Measurements from ENCODE around the gene PIGV. TPM values are rescaled to one million over a fixed set of nuclear protein-coding genes. Genes with fewer than 3 reads are reported as not detected.
"Not testable (repeated sequence)": the region's sequence is repeated elsewhere in the genome, so short reads cannot be mapped to it uniquely, and the experiment has no call there.

The PIGV gene
- total RNA-seq, 1 experiment from 2014 or later: 7.5 TPM

- H3K36me3 Mint-ChIP-seq (ENCODE audit: insufficient read depth in 1 of 3, low read depth in 3 of 3): peaks cover 9 to 51% (median 23%) of the 10 kb centered on the region in 3 experiments; a peak in 6 of 7 replicates
- H2BK12ac ChIP-seq (ENCODE audit: insufficient read length, low read depth, low read length): no peak overlapping the region
- no peak overlapping the region for H3K27ac ChIP-seq (ENCODE audit: insufficient read length, low read depth, low read length)
- no peak overlapping the region for H2AFZ ChIP-seq (ENCODE audit: low read length)
- H3K4ac ChIP-seq (ENCODE audit: low read depth, low read length): no peak overlapping the region
- no peak overlapping the region for H2AK5ac ChIP-seq (ENCODE audit: insufficient read length, low read length)
- no peak for DNase-seq
- no peak overlapping the region for H3K4me3 Mint-ChIP-seq
- H3K18ac ChIP-seq (ENCODE audit: insufficient read length, low read depth, low read length): no peak overlapping the region
- no peak overlapping the region for H3K14ac ChIP-seq (ENCODE audit: insufficient read depth, low read length)
- no peaks in the 10 kb centered on the region for H3K79me2 ChIP-seq (ENCODE audit: insufficient read depth, low read length)
- no peaks in the 10 kb centered on the region for H4K20me1 ChIP-seq (ENCODE audit: control insufficient read depth, insufficient read depth, insufficient read length)
- H3K4me1 ChIP-seq (ENCODE audit: insufficient read depth, low read length): no peaks in the 10 kb centered on the region
- no peak overlapping the region for H3K23ac ChIP-seq (ENCODE audit: insufficient read length, low read depth, low read length)
- no peaks in the 10 kb centered on the region for H3K79me1 ChIP-seq (ENCODE audit: insufficient read depth, low read depth, low read length, poor library complexity, severe bottlenecking)
- no peaks in the 10 kb centered on the region for H3K27me3 Mint-ChIP-seq (ENCODE audit: low read depth)
- no peak overlapping the region for H2BK20ac ChIP-seq (ENCODE audit: low read depth, low read length, poor library complexity, severe bottlenecking)
- no peak overlapping the region for H4K5ac ChIP-seq (ENCODE audit: insufficient read length, low read depth, low read length)
- no peaks in the 10 kb centered on the region for H3K23me2 ChIP-seq (ENCODE audit: insufficient read length, low read depth, low read length, poor library complexity, severe bottlenecking)
- no peak overlapping the region for H4K8ac ChIP-seq (replicated peaks; ENCODE audit: insufficient read length, low read depth, low read length)
- no peak overlapping the region for H2BK120ac ChIP-seq (ENCODE audit: low read depth, low read length, poor library complexity, severe bottlenecking)
- no peak overlapping the region for H3K9ac ChIP-seq (ENCODE audit: extremely low read depth, insufficient read length, low read length)
- no peak overlapping the region for H2BK15ac ChIP-seq (ENCODE audit: low read depth, low read length)
- H3K56ac ChIP-seq (ENCODE audit: insufficient read length, low read depth, low read length): no peak overlapping the region
- H3K4me1 Mint-ChIP-seq: no peaks in the 10 kb centered on the region
- no peak overlapping the region for H4K91ac ChIP-seq (ENCODE audit: insufficient read length, low read depth, low read length)
- TF ChIP-seq, protein P1, sequence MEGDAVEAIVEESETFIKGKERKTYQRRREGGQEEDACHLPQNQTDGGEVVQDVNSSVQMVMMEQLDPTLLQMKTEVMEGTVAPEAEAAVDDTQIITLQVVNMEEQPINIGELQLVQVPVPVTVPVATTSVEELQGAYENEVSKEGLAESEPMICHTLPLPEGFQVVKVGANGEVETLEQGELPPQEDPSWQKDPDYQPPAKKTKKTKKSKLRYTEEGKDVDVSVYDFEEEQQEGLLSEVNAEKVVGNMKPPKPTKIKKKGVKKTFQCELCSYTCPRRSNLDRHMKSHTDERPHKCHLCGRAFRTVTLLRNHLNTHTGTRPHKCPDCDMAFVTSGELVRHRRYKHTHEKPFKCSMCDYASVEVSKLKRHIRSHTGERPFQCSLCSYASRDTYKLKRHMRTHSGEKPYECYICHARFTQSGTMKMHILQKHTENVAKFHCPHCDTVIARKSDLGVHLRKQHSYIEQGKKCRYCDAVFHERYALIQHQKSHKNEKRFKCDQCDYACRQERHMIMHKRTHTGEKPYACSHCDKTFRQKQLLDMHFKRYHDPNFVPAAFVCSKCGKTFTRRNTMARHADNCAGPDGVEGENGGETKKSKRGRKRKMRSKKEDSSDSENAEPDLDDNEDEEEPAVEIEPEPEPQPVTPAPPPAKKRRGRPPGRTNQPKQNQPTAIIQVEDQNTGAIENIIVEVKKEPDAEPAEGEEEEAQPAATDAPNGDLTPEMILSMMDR (conservative IDR thresholded peaks at IDR 0.05): no peak
- H3K9me3 Mint-ChIP-seq: no peaks in the 10 kb centered on the region
- no peaks in the 10 kb centered on the region for H3K9me3 ChIP-seq (ENCODE audit: control insufficient read depth, low read depth, low read length)
- WGBS (ENCODE audit: extremely low coverage, insufficient read length, low lambda C conversion rate): no CpG with 5 or more reads among the region's 13 CpGs
- H3K27ac Mint-ChIP-seq: no peak overlapping the region
- H3K4me2 ChIP-seq (ENCODE audit: insufficient read depth, insufficient read length, low read length): no peak overlapping the region
- H3K27me3 ChIP-seq (ENCODE audit: insufficient read depth, low read length): no peaks in the 10 kb centered on the region
- H2BK5ac ChIP-seq (ENCODE audit: insufficient read length, low read length): no peak overlapping the region
- no peak overlapping the region for H3T11ph ChIP-seq (ENCODE audit: low read length)
Measured at GRCh38 chr1:26844424-26845196, 56.9 kb downstream of the PIGV start.

DNA sequence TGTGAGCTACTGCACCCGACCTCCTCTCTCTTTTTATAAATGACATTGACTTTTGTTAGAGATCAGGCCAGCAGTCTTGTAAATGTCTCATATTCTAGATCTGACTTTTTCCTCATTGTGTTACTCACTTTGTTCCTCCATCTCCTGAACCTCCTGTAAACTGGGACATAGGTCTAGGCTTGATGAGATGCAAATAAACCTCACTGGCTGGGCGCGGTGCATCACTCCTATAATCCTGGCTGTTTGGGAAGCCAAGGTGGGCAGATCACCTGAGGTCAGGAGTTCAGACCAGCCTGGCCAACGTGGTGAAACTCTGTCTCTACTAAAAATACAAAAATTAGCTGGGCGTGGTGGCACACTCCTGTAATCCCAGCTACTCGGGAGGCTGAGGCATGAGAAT, 60.1 kb downstream of the PIGV start:
- H2AK5ac ChIP-seq (ENCODE audit: insufficient read length, low read length); H3K56ac ChIP-seq (ENCODE audit: insufficient read length, low read depth, low read length); H3K27me3 Mint-ChIP-seq (ENCODE audit: low read depth); H3K4me2 ChIP-seq (ENCODE audit: insufficient read depth, insufficient read length, low read length); H3K9ac ChIP-seq (ENCODE audit: extremely low read depth, insufficient read length, low read length); H3K18ac ChIP-seq (ENCODE audit: insufficient read length, low read depth, low read length); H3K23ac ChIP-seq (ENCODE audit: insufficient read length, low read depth, low read length); H3K27ac ChIP-seq (ENCODE audit: insufficient read length, low read depth, low read length); H2BK15ac ChIP-seq (ENCODE audit: low read depth, low read length); H3K4me1 Mint-ChIP-seq; H4K91ac ChIP-seq (ENCODE audit: insufficient read length, low read depth, low read length); H3K23me2 ChIP-seq (ENCODE audit: insufficient read length, low read depth, low read length, poor library complexity, severe bottlenecking); H3K79me1 ChIP-seq (ENCODE audit: insufficient read depth, low read depth, low read length, poor library complexity, severe bottlenecking); H4K20me1 ChIP-seq (ENCODE audit: control insufficient read depth, insufficient read depth, insufficient read length); H3K14ac ChIP-seq (ENCODE audit: insufficient read depth, low read length); H3K4me3 Mint-ChIP-seq; H3K79me2 ChIP-seq (ENCODE audit: insufficient read depth, low read length); H4K8ac ChIP-seq (replicated peaks; ENCODE audit: insufficient read length, low read depth, low read length); H2BK12ac ChIP-seq (ENCODE audit: insufficient read length, low read depth, low read length); H3K9me3 Mint-ChIP-seq; H3K9me3 ChIP-seq (ENCODE audit: control insufficient read depth, low read depth, low read length); H2BK120ac ChIP-seq (ENCODE audit: low read depth, low read length, poor library complexity, severe bottlenecking); H3K4ac ChIP-seq (ENCODE audit: low read depth, low read length); H2BK5ac ChIP-seq (ENCODE audit: insufficient read length, low read length); H3K27me3 ChIP-seq (ENCODE audit: insufficient read depth, low read length); DNase-seq; H2AFZ ChIP-seq (ENCODE audit: low read length); H3T11ph ChIP-seq (ENCODE audit: low read length); H3K27ac Mint-ChIP-seq; H2BK20ac ChIP-seq (ENCODE audit: low read depth, low read length, poor library complexity, severe bottlenecking); H3K4me1 ChIP-seq (ENCODE audit: insufficient read depth, low read length); H4K5ac ChIP-seq (ENCODE audit: insufficient read length, low read depth, low read length): not testable (repeated sequence)
- WGBS (ENCODE audit: extremely low coverage, insufficient read length, low lambda C conversion rate): no CpG with 5 or more reads among the region's 6 CpGs
- H3K36me3 Mint-ChIP-seq (ENCODE audit: insufficient read depth in 1 of 3, low read depth in 3 of 3): peaks cover 19 to 68% (median 46%) of the 10 kb centered on the region in 3 experiments; a peak in 6 of 7 replicates
